Panc1 (cell line): Measurements from ENCODE around the gene LRRC47. TPM values are rescaled to one million over a fixed set of nuclear protein-coding genes. Genes with fewer than 3 reads are reported as not detected.

Experiments
- ATAC-seq: fragments of 200-7000 bp; cut with Tn5 transposase; 2 replicates; pipeline ENCODE4 v1.9.1; 2020; ENCODE audit warnings: mild to moderate bottlenecking, moderate library complexity
- BruUV-seq: library from RNA; stranded (reverse); fragments of 400-500 nt; replicated peaks from 2 replicates; lab custom pipeline; 2021; lab: Mats Ljungman, UMichigan
- CTCF ChIA-PET: fragments of 300-600 bp; sonication (Branson Sonifier 250); formaldehyde crosslinking; loops from one replicate; lab custom pipeline; 2022; ENCODE audit warnings: antibody characterized with exemption; lab: Charles Lee
- POLR2A ChIA-PET: fragments of 300-600 bp; sonication (Branson Sonifier 250); formaldehyde crosslinking; loops from one replicate; lab custom pipeline; 2022; ENCODE audit warnings: antibody characterized with exemption; lab: Charles Lee
- DNase-seq: peaks from one replicate; pipeline ENCODE4 v3.0.0-alpha.2; 2010; ENCODE audit warnings: low read depth, low spot score
- H3K27ac ChIP-seq: 2 replicates; pipeline ENCODE4 v1.5.1; 2011; ENCODE audit warnings: mild to moderate bottlenecking, low read length, inconsistent platforms
- H3K27me3 ChIP-seq: fragments of 200-500 bp; sonication (Bioruptor generic); 2 replicates; pipeline ENCODE4 v1.6.0; 2014; ENCODE audit warnings: low read length, inconsistent platforms; ENCODE audit not compliant: control insufficient read depth, insufficient read depth
- H3K36me3 ChIP-seq: fragments of 200-500 bp; sonication (Bioruptor generic); 2 replicates; pipeline ENCODE4 v1.5.1; 2014; ENCODE audit warnings: inconsistent platforms, mild to moderate bottlenecking, low read length, moderate library complexity; ENCODE audit not compliant: control insufficient read depth, insufficient read depth
- H3K4me1 ChIP-seq: 2 replicates; pipeline ENCODE4 v1.5.1; 2011; ENCODE audit warnings: inconsistent platforms, mild to moderate bottlenecking, low read length, moderate library complexity; ENCODE audit not compliant: control insufficient read depth, insufficient read depth
- H3K4me3 ChIP-seq, 2 experiments: 2 replicates each; pipeline ENCODE4 v1.5.1; 2011 to 2012; ENCODE audit warnings: low read depth in 2 of 2, low read length in 2 of 2, mild to moderate bottlenecking in 2 of 2, inconsistent platforms in 1 of 2, moderate library complexity in 1 of 2
- H3K9me3 ChIP-seq: fragments of 200-500 bp; sonication (Bioruptor generic); 2 replicates; pipeline ENCODE4 v1.5.1; 2014; ENCODE audit warnings: low read depth, mild to moderate bottlenecking, inconsistent platforms, low read length, moderate library complexity; ENCODE audit not compliant: control insufficient read depth, insufficient read depth
- POLR2AphosphoS5 ChIP-seq: IDR thresholded peaks from 2 replicates; pipeline ENCODE4 v1.6.1; 2012; ENCODE audit warnings: mild to moderate bottlenecking, low read depth, low read length, moderate library complexity
- REST ChIP-seq, 2 experiments: IDR thresholded peaks; 2 replicates each; pipeline ENCODE4 v1.6.1; 2011 to 2012; ENCODE audit warnings: low read depth in 2 of 2, control low read depth in 1 of 2, low read length in 1 of 2, mild to moderate bottlenecking in 1 of 2, moderate library complexity in 1 of 2; ENCODE audit not compliant: insufficient read depth in 1 of 2
- SIN3A ChIP-seq: IDR thresholded peaks from 2 replicates; pipeline ENCODE4 v1.6.1; 2012; ENCODE audit warnings: low read depth, mild to moderate bottlenecking, low read length, moderate library complexity, borderline replicate concordance; ENCODE audit not compliant: insufficient read depth
- TCF7L2 ChIP-seq: IDR thresholded peaks from 2 replicates; pipeline ENCODE4 v1.6.1; 2011; ENCODE audit warnings: mild to moderate bottlenecking, low read depth, low read length, inconsistent platforms
- in situ Hi-C: cut with HindIII; loops from 2 replicates; pipeline ENCODE4 v1.10.0; 2016; ENCODE audit warnings: low sequenced_read_pairs, low pct_unique_long_range_greater_than_20kb
- intact Hi-C: fragments of 100-400 bp; cut with micrococcal nuclease; formaldehyde crosslinking; loops from one replicate; pipeline ENCODE4 v1.10.0; 2022; ENCODE audit not compliant: unreplicated experiment
- total RNA-seq: library from RNA; stranded (reverse); gene quantifications from one replicate; pipeline ENCODE4 v1.2.1, GENCODE V29; 2021; ENCODE audit not compliant: unreplicated experiment
- TF ChIP-seq, protein P1 (sequence below): fragments of 450-650 bp; IDR thresholded peaks from 2 replicates; pipeline ENCODE4 v1.5.1; 2017; ENCODE audit warnings: mild to moderate bottlenecking

The LRRC47 gene
- total RNA-seq, 1 experiment from 2014 or later, result 51.0 TPM

- no peak for DNase-seq
- no peak for ATAC-seq
- CTCF ChIA-PET, result interaction anchor here (1.3 kb wide), 1 partner anchor 14 kb away, joined by 3 read pairs; no protein-coding TSS in a partner anchor
- Histone ChIP-seq H3K36me3 (no peaks in the 10 kb centered on the region), H3K27ac (no peak overlapping the region), H3K27me3 (0 out of 2 replicates have a peak, but pooled peaks cover 3% of the 10 kb centered on the region), H3K4me1 (no peaks in the 10 kb centered on the region), H3K4me3 (no peak overlapping the region), H3K9me3 (no peaks in the 10 kb centered on the region)
- TF ChIP-seq, protein P1, sequence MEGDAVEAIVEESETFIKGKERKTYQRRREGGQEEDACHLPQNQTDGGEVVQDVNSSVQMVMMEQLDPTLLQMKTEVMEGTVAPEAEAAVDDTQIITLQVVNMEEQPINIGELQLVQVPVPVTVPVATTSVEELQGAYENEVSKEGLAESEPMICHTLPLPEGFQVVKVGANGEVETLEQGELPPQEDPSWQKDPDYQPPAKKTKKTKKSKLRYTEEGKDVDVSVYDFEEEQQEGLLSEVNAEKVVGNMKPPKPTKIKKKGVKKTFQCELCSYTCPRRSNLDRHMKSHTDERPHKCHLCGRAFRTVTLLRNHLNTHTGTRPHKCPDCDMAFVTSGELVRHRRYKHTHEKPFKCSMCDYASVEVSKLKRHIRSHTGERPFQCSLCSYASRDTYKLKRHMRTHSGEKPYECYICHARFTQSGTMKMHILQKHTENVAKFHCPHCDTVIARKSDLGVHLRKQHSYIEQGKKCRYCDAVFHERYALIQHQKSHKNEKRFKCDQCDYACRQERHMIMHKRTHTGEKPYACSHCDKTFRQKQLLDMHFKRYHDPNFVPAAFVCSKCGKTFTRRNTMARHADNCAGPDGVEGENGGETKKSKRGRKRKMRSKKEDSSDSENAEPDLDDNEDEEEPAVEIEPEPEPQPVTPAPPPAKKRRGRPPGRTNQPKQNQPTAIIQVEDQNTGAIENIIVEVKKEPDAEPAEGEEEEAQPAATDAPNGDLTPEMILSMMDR, result no peak
- no peak for TF ChIP-seq REST (IDR thresholded peaks at IDR 0.05; ENCODE audit: insufficient read depth in 1 of 2, low read depth in 2 of 2, low read length in 1 of 2)
- no peak for TF ChIP-seq TCF7L2
- no peak for TF ChIP-seq POLR2AphosphoS5
- no peak for TF ChIP-seq SIN3A
- in situ Hi-C loops (no loop called here), intact Hi-C loops (no loop called here)
- BruUV-seq, result no TSS peak
- POLR2A ChIA-PET, result no interaction called here
Measured at GRCh38 chr1:3761296-3762010, 34.8 kb downstream of the LRRC47 start.

DNA sequence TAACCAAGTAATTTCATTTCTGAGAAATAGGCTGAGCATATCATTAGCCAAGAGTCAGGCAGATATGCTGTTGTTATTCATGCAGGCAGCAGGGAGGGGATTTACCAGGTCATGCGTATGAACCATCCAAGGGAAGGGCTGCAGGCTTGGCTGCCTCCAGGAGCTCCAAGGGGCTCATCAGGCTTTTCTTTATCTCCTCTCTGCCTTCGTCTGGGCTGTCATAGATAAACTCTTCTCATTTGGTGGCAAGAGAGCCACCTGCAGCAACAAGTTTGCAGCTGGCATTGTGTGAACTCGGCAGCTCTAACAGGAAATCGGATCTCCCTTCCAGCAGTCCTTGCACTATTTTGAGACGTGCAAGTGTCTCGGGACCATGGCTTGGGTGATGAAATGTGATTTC is 36.5 kb downstream of the LRRC47 start:
- in situ Hi-C loops, result no loop called here
- no peaks in the 10 kb centered on the region for H3K36me3 ChIP-seq
- intact Hi-C loops, result no loop called here

More for the DNA sequence above, 36.5 kb downstream of the LRRC47 start:
- ChIA-PET CTCF (no interaction called here), POLR2A (no interaction called here)
- TF ChIP-seq REST (IDR thresholded peaks at IDR 0.05; ENCODE audit: insufficient read depth in 1 of 2, low read depth in 2 of 2, low read length in 1 of 2), result no peak
- TF ChIP-seq POLR2AphosphoS5, result no peak
- TF ChIP-seq SIN3A, result no peak
- no peak for TF ChIP-seq TCF7L2
- TF ChIP-seq, protein P1, result no peak
- no peak for ATAC-seq
- BruUV-seq, result no TSS peak
- Histone ChIP-seq H3K9me3 (no peaks in the 10 kb centered on the region), H3K27ac (no peak overlapping the region), H3K4me1 (no peaks in the 10 kb centered on the region), H3K27me3 (0 out of 2 replicates have a peak, but pooled peaks cover 3% of the 10 kb centered on the region), H3K4me3 (no peak overlapping the region)
- no peak for DNase-seq
